ENCODE measurements around the gene IFT81.
"Not testable (repeated sequence)": the region's sequence is repeated elsewhere in the genome, so short reads cannot be mapped to it uniquely, and the experiment has no call there.

IFT81 gene

GRCh38 chr12:110211639-110212536 is 87.7 kb downstream of the IFT81 start:
- DNase-seq = not testable (repeated sequence)

- no peak for DNase-seq
Observed at GRCh38 chr12:110217996-110218674, 94.0 kb downstream of the IFT81 start.

- DNase-seq = no peak
Observed at GRCh38 chr12:110222027-110222426, 97.9 kb downstream of the IFT81 start.

GRCh38 chr12:110222433-110222832 is 98.3 kb downstream of the IFT81 start:
- no peak for DNase-seq

GRCh38 chr12:110223777-110224378 is 99.7 kb downstream of the IFT81 start:
- DNase-seq = no peak

- peak; percentile 34 to 48 for DNase-seq
Observed at GRCh38 chr12:110224379-110225304, 100.5 kb downstream of the IFT81 start.

- no peak for DNase-seq
Observed at GRCh38 chr12:110227138-110227537, 103.0 kb downstream of the IFT81 start.

- not testable (repeated sequence) for DNase-seq
Observed at GRCh38 chr12:110228348-110228747, 104.2 kb downstream of the IFT81 start.

- DNase-seq = no peak
Observed at GRCh38 chr12:110228756-110229155, 104.6 kb downstream of the IFT81 start.

GRCh38 chr12:110229409-110229808 is 105.3 kb downstream of the IFT81 start:
- DNase-seq = no peak

GRCh38 chr12:110230655-110231054 is 106.5 kb downstream of the IFT81 start:
- no peak for DNase-seq

GRCh38 chr12:110233212-110233903 is 109.2 kb downstream of the IFT81 start:
- no peak for DNase-seq

- DNase-seq = peak; percentile 94 to 95
Observed at GRCh38 chr12:110234331-110234751, 110.2 kb downstream of the IFT81 start.

- DNase-seq = peak; percentile 94 to 95
Observed at GRCh38 chr12:110234755-110235154, 110.6 kb downstream of the IFT81 start.

- DNase-seq = no peak
Observed at GRCh38 chr12:110235383-110235782, 111.2 kb downstream of the IFT81 start.

- no peak for DNase-seq
Observed at GRCh38 chr12:110243227-110243626, 119.1 kb downstream of the IFT81 start.

- DNase-seq = no peak
Observed at GRCh38 chr12:110244372-110244771, 120.2 kb downstream of the IFT81 start.

- no peak for DNase-seq
Observed at GRCh38 chr12:110244829-110245228, 120.7 kb downstream of the IFT81 start.

- DNase-seq = peak; percentile 32 to 42
Observed at GRCh38 chr12:110245369-110245772, 121.2 kb downstream of the IFT81 start.

- no peak for DNase-seq
Observed at GRCh38 chr12:110246636-110247339, 122.6 kb downstream of the IFT81 start.
